ENCODE measurements around the gene PDE9A. TPM values are rescaled to one million over a fixed set of nuclear protein-coding genes. Genes with fewer than 3 reads are reported as not detected.
A peak's percentile ranks its signal among the peaks of the same experiment; 100 is the strongest.
"Not testable (repeated sequence)": the region's sequence is repeated elsewhere in the genome, so short reads cannot be mapped to it uniquely, and the experiment has no call there.

Gene PDE9A
- total RNA-seq, 2 donors from 2014 or later: 4.0 to 5.6 TPM

- intact Hi-C loops (cut with DNase I): no loop called here
- DNase-seq (ENCODE audit: low spot score): peak; percentile 16
These were observed 140.4 kb downstream of the PDE9A start for GRCh38 chr21:42793774-42794173.

DNA sequence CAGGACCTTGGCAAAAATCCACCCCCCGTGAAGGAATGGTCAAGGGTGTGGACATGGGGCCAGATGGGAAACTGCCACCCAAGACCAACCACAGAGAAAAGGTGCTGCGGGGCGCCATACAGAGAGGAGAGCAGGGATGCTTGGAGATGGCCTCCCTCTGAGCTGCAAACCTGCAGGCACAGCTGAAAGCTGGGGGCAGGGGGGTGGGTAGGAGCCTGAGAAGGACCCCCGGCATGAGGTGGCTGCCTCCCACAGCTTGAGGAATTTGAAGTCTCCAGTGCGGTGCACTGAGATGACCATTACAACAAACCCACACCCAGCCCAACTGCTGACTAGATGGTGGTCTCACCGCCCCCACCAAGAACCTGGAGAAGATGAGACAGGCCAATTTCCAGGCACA, 141.1 kb downstream of the PDE9A start:
- intact Hi-C loops (cut with DNase I): no loop called here
- DNase-seq (ENCODE audit: low spot score): no peak

GRCh38 chr21:42796327-42797062, 143.1 kb downstream of the PDE9A start:
- peak; percentile 24 for DNase-seq (ENCODE audit: low spot score)
- intact Hi-C loops (cut with DNase I): no loop called here

- no peak for DNase-seq (ENCODE audit: low spot score)
- intact Hi-C loops (cut with DNase I): no loop called here
These were observed 144.1 kb downstream of the PDE9A start for GRCh38 chr21:42797522-42797921.

- peak; percentile 50 for DNase-seq (ENCODE audit: low spot score)
- intact Hi-C loops (cut with DNase I): no loop called here
These were observed 144.7 kb downstream of the PDE9A start for GRCh38 chr21:42798106-42798505.

- DNase-seq (ENCODE audit: low spot score): peak; percentile 17
- intact Hi-C loops (cut with DNase I): no loop called here
These were observed 146.1 kb downstream of the PDE9A start for GRCh38 chr21:42799516-42799915.

- no peak for DNase-seq (ENCODE audit: low spot score)
- intact Hi-C loops (cut with DNase I): no loop called here
These were observed 146.5 kb downstream of the PDE9A start for GRCh38 chr21:42799948-42800347.

DNA sequence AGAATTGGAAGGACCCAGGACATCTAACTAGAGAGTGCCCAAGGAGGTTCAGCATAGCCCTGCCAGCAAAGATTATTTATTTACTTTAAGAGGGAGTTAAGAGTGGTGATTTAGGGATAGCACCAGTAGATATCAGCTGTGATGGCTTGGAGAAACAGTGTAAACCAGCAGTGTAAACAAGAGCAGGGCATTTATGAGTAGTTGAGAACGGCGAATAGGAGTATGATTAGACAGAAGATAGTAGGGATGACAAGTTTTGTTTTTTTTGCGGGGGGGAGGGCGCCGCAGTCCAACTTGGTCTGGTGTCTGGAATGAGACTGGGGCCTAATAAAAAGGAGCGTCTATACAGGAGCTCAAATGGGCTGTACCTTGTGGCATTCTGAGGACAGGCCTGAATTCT, 148.2 kb downstream of the PDE9A start:
- DNase-seq (ENCODE audit: low spot score); intact Hi-C loops (cut with DNase I): not testable (repeated sequence)

DNA sequence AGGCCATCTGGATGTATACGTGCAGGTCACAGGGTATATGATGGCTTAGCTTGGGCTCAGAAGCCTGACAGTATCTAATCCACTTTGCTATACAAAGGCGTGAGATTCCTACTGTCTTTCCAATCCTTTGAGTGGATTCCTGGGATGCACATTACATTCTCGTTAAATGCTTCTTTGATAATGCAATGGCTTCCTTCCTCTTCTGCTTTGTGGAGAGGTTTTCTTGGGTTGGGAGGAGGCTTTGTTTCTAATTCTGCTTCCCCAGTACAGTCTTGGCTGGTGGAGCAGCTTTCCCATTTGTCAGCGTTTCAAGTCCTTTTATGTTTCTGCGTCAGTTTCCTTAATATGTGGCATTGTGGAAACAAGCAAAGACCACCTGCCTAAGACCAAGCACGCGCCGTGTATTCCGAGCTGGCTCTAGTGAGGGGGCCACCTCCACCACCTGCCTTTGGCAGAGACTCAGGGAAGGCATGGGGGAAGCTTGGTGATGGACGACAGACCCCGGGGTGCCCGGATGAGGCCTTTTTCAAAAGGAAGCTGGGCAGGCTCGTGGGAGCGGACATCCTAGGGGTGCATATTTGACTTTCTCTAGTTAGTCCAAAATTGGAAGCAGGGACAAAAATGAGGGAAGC, 153.2 kb downstream of the PDE9A start:
- intact Hi-C loops (cut with DNase I): no loop called here
- peak; percentile 58 for DNase-seq (ENCODE audit: low spot score)

DNA sequence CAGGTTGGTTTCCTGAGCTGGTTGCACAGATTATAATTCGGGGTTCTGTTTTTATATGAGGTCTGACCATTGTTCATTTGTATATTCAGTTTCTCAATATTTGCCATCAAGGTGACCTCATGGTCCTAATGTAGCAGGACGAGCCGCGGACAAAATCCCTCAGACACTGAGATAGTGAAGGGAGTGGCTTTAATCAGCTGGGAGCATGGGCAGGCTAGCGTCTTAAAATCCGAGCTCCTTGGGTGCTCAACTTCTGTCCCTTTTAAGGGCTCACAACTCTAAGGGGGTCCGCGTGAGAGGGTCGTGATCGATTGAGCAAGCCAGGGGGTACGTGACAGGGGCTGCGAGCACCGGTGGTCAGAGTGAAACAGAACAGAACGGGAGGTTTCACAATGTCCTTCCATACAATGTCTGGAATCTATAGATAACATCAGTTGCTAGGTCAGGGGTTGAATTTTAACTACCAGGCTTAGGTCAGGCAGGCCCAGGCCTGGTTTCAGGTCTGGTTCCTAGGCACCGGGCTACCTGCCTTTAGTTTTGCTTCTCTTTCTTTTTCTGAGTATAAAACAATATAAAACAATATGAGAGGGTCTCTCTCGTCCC, 154.0 kb downstream of the PDE9A start:
- DNase-seq (ENCODE audit: low spot score); intact Hi-C loops (cut with DNase I): not testable (repeated sequence)

- intact Hi-C loops (cut with DNase I): no loop called here
These were observed 154.7 kb downstream of the PDE9A start for GRCh38 chr21:42807938-42808613.

DNA sequence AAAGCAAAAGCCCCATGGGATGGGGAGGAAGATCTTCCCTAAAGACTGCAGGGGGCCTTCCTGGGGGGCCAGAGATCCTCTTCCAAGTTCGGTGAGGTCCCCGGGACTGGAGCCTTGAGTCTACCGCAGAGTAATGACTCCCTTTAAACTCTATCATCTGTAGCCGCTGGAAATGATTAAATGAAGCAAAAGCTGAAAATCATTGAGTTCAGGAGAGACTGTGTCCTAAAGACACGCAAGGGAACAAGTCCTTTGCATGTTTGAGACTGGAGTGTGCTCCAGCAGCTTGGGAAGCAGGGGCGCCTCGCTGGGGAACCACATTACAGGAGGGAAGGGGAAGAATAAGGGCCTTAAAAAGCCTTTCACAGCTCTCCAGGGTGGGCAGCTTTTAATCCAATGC, 155.8 kb downstream of the PDE9A start:
- intact Hi-C loops (cut with DNase I): loop anchor here in 1 of 2 donors (1.0 kb wide), 1 partner anchor 28 kb away; no protein-coding TSS in a partner anchor
- DNase-seq (ENCODE audit: low spot score): no peak

More at GRCh38 chr21:42807938-42808613, 154.7 kb downstream of the PDE9A start:
- peak; percentile 32 for DNase-seq (ENCODE audit: low spot score)

DNA sequence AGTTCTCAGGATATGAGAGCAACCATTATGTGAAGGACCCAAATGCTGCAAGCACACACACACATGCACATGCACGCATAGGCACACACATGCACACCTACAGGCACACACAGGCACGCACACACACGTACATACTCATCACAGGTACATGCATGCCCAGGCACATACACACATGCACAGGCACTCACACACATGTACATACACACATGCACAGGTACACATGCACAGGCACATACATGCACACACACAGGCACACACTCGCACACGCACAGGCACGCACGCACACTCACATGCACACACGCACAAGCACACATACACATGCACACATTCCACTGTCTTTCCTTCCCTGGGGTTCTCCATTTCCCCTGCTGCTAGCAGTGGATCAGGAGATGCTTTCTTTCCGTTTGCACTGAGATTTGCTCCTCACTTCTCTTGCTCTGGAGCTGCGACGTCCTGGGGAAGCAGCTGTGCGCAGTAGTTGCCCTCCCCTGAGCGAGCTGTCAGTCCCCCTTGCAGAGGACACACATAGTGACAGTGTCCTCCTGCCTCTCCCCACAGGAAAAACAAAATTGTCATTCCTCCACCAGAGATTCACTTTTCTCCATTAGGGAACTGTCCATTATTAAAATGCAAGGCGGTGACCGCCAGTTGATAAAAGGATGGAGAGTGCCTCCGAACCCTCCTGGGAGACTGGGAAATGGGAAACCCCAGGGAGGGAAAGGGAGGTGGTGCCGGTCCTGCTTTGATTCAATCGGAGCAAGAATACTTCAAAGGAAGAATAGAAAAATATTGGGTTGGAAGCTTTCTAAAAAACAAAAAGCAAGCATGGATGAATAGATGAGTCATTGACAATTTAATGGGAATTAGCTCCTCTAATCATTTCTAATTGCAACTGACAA, 156.4 kb downstream of the PDE9A start:
- intact Hi-C loops (cut with DNase I): loop anchor here in 1 of 2 donors (1.0 kb wide), 1 partner anchor 27 kb away; no protein-coding TSS in a partner anchor
- peak; percentile 29 for DNase-seq (ENCODE audit: low spot score)

DNA sequence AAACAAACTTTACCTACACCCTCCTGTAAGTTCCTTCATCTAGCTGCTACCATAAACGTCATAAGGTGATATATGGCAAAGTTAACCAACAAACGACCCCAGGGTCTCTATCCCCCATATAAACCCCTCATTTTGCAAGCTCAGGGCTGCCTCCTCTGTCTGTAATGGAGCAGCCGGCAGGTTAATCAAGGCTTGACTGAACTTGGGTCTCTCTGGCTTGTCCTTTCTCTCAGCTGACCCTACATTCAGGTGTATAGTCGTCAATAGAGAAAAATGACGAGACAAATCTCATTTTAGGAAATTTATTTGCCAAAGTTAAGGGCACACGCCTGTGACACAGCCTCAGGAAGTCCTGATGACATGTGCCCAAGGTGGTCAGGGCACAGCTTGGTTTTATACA, 158.5 kb downstream of the PDE9A start:
- peak; percentile 28 for DNase-seq (ENCODE audit: low spot score)
- intact Hi-C loops (cut with DNase I): no loop called here

- intact Hi-C loops (cut with DNase I): not testable (repeated sequence)
These were observed 159.3 kb downstream of the PDE9A start for GRCh38 chr21:42812528-42813241.

DNA sequence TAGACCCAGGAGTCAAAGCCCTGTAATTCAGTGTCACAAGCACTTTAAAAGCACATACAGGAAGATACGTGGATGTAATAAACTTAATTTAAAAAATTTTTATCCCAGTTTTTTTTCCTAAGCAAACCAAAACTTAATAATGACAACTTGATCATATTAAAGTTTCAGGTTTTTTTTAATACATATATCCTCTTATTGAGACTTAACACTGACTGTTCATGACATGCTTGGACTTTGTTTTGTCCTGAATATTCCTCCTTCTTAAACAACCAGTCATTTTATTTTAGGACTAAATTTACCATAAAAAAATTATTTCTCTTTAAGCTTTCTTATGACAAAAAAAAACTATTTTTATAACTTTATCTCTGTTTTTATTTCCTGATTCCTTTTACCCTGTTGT, 161.8 kb downstream of the PDE9A start:
- intact Hi-C loops (cut with DNase I): loop anchor here in 1 of 2 donors (5.0 kb wide), 1 partner anchor 218 kb away; no protein-coding TSS in a partner anchor
- DNase-seq (ENCODE audit: low spot score): no peak

More at GRCh38 chr21:42812528-42813241, 159.3 kb downstream of the PDE9A start:
- not testable (repeated sequence) for DNase-seq (ENCODE audit: low spot score)

GRCh38 chr21:42818328-42818749, 164.9 kb downstream of the PDE9A start:
- intact Hi-C loops (cut with DNase I): loop anchor here in 1 of 2 donors (5.0 kb wide), 1 partner anchor 221 kb away; no protein-coding TSS in a partner anchor
- peak; percentile 89 for DNase-seq (ENCODE audit: low spot score)

Data from posterior vena cava (tissue), 2 donors.